Activated T-cell treated with anti-CD3 and anti-CD28 coated beads, Interleukin-2, amount 50 U/mL, for 48 hours (primary cell): ENCODE measurements around the gene SORCS2.

Experiments
- DNase-seq, 2 experiments: peaks; one replicate each; pipeline ENCODE4 v3.0.0-alpha.2; 2020

SORCS2 gene

GRCh38 chr4:7709431-7709830 lies 517.1 kb downstream of the SORCS2 start:
- DNase-seq = no peak

- DNase-seq = no peak
These were observed 517.8 kb downstream of the SORCS2 start for GRCh38 chr4:7710126-7710525.

GRCh38 chr4:7710576-7711306 lies 518.4 kb downstream of the SORCS2 start:
- no peak for DNase-seq

GRCh38 chr4:7711307-7711963 lies 519.1 kb downstream of the SORCS2 start:
- DNase-seq = no peak

DNA sequence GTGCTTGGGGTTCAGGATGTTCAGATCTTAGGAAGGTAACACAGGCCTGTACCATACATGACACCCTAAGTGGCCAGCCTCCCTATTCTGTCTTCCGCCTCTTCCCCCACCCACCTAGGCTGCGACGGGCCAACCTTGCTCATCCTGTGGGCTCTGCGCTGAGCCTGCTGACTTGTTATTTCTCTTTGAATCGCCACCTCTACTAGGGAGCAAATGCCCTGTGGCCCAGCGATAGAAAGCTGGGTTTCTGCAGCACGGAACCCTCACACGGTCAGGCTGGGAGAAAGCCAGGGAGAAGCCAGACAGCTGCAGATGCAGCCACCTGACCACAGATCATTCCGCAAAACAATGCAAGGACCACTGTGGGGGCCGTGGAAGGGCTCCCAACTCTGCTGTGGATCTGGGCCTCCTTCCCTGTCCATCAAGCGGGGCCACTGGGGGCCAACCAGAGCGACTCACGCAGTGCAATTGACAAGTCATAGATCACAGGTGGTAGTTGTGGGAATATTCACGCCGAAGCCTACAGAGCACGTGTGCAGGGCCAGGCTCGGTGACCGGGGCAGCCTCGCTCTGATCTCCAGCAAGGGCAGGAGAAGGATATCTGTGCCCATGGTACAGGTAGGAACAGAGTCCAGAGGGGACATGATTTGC lies 519.8 kb downstream of the SORCS2 start:
- DNase-seq = no peak

- no peak for DNase-seq
These were observed 521.4 kb downstream of the SORCS2 start for GRCh38 chr4:7713757-7714156.

DNA sequence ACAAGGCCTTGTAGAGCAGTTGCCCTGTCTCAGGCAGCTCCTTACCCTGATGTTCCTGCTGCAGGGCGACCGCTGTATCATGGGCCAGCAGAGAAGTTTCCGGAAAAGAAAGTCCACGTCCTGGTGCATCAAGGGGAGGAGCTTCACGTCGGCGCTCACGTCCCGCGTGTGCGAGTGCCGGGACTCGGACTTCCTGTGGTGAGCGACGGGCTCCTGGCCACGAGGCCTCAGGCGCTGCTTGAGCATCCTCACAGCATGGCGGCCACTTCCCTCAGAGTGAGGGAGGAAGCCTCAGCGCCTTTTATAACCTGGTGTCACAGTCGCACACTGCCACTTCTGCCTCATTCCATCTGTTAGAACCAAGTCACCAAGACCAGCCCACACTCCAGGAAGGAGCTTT lies 521.8 kb downstream of the SORCS2 start:
- no peak for DNase-seq

DNA sequence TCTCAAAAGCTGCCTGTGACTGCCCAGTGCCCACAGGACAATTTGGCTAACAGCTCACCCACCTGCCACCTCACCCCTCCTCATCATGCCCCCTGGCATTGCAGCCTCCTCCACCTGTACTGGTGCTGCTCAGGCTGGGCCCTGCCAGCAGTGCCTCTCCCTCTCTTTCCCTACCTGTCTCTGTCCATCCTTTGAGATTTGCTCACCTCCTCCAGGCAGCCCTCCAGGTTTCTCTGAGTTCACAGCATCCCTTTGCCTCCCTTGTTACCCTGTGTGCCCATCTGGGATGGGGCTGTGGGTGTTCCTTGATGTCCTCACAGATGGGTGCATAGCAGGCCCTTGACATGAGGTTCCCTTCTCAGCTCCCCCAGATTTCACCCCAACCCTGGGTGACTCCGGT lies 522.4 kb downstream of the SORCS2 start:
- no peak for DNase-seq

DNA sequence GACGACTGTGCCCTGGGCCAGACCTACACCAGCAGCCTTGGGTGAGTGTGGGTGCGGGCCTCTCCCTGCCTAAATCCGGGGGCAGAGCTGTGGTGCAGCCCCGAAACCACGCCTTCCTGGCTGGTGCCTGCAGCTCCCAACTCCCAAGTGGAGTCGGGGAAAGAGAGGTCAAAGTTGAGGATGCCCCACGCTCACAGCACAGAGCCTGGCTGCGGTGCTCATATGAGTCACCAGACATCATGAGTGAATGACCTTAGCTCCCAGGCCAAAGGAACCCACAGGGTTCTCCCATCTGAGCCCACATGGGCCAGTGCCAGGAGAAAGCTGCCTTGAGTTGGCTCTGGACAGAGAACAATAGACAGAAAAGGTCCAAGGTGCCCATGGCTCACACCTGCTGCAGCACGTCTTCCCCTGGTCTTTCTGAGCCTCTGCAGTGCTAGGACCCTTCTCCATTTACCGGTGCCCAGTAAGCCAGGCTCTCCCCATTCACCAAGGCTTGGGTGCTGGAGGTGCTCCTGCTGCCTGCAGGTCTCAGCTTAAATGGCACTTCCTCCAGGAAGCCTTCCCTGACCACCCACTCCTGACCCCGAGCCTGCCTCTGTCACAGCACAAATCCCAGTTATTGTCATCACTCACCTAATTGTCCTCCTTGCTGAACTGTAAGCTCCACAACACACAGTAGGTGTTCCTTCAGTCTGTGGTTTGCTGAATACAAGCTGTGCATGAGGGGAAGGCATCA lies 523.1 kb downstream of the SORCS2 start:
- no peak for DNase-seq

DNA sequence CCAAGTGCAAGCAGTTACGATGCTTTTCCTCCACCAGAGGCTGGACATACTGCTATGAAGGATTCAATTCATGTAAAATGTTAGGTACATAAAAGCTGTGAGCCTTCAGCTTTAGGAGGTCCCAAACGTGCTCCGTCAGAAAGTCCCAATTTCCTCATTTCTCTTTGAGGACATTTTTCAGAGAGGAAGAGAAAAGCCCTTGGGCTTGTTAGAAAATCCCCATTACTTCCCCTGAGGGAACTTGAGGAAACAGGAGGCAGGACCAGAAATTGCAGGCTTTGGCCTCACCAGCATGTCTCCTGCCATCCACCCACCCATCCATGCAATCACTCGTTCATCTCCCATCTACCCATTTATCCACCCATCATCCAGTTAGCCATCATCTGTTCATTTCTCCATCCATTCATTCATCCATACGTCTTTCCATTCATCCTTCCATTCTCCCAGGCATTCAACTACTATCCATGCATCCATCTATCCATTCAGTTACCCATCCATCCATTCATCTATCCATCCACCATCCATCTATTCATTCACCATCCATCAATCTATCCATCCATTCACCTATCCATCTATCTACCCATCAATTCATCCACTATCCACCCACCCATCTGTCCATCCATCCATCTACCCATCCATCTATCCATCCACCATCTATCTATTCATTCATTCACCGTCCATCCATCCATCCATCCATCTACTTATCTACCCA lies 523.8 kb downstream of the SORCS2 start:
- DNase-seq = no peak

DNA sequence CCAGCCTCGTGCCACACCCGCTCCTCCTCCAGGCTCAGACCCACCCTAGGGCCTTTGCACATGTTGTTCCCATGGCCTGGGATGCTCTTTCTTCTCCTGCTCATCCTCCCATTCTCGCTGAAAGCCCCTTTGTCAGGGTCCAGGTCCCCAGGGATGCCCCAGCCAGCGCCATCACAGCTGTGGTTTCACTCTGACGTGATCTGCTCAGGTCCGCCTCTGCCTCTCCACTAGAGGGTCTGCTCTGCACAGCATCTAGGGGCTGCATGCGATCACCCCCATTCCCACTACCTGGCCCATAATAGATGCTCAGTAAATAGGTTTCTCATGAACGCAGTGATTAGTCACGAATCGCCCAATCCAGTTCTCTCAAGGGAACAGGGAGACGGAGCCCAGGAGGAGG lies 524.8 kb downstream of the SORCS2 start:
- no peak for DNase-seq

- DNase-seq = no peak
These were observed 525.7 kb downstream of the SORCS2 start for GRCh38 chr4:7717946-7718490.

GRCh38 chr4:7719354-7720174 lies 527.2 kb downstream of the SORCS2 start:
- peak; percentile 74 to 78 for DNase-seq

- DNase-seq = peak; percentile 20 to 24
These were observed 529.7 kb downstream of the SORCS2 start for GRCh38 chr4:7721984-7722551.

GRCh38 chr4:7722766-7723387 lies 530.5 kb downstream of the SORCS2 start:
- DNase-seq = no peak

- no peak for DNase-seq
These were observed 531.3 kb downstream of the SORCS2 start for GRCh38 chr4:7723625-7724024.

DNA sequence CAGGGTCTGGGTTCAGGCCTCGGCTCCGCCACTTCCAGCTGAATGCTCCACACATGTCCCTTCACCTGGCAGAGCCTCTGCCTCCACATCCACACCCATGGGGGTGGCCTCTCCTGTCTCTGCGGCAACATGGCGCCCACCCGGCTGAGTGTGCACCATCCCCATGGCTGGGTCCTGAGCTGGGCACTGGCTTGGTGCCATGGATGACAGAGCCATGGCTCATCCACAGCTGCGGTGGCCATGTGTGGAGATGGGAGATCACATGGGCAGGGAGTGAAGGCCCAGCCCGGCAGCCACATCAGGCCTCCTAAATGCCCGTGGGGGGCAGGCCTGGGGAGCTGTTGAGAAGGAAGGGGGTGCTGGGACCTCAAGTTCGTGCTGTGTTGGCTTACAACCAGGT lies 533.6 kb downstream of the SORCS2 start:
- DNase-seq = no peak

GRCh38 chr4:7726665-7727413 lies 534.5 kb downstream of the SORCS2 start:
- no peak for DNase-seq

- no peak for DNase-seq
These were observed 535.4 kb downstream of the SORCS2 start for GRCh38 chr4:7727749-7728148.

- no peak for DNase-seq
These were observed 539.1 kb downstream of the SORCS2 start for GRCh38 chr4:7731437-7731836.
